Endothelial cell of umbilical vein (primary cell): ENCODE measurements around the gene IL4R. TPM values are rescaled to one million over a fixed set of nuclear protein-coding genes. Genes with fewer than 3 reads are reported as not detected.

Source experiments
- BruUV-seq: library from RNA; stranded (reverse); fragments of 400-500 nt; replicated peaks from 2 replicates; lab custom pipeline; 2021; lab: Mats Ljungman, UMichigan
- CTCF ChIA-PET: fragments of 300-600, 350-600 bp; sonication (Branson Sonifier 250); formaldehyde crosslinking; loops from one replicate; lab custom pipeline; 2021; ENCODE audit warnings: antibody characterized with exemption, inconsistent platforms; lab: Charles Lee
- POLR2A ChIA-PET: fragments of 300-600, 350-600 bp; sonication (Branson Sonifier 250); formaldehyde crosslinking; loops from one replicate; lab custom pipeline; 2021; ENCODE audit warnings: antibody characterized with exemption, inconsistent platforms; lab: Charles Lee
- DNase-seq: peaks from one replicate; pipeline ENCODE4 v3.0.0-alpha.2; 2011; ENCODE audit warnings: low read depth, low spot score
- FAIRE-seq: peaks from 2 replicates; lab custom pipeline; 2011; peaks lifted over from hg19 to GRCh38; lab: Jason Lieb, UNC
- H2AFZ ChIP-seq: 2 replicates; pipeline ENCODE4 v1.6.0; 2012; ENCODE audit warnings: low read depth, low read length, control low read depth, inconsistent platforms
- H3K27ac ChIP-seq: 2 replicates; pipeline ENCODE4 v1.5.1; 2011; ENCODE audit warnings: low read depth, mild to moderate bottlenecking, control low read depth, low read length, moderate library complexity; ENCODE audit not compliant: insufficient read depth
- H3K27me3 ChIP-seq, 2 experiments: 2 replicates each; pipeline versions ENCODE4 v1.6.0 to v1.6.1; 2011; ENCODE audit warnings: low read length in 2 of 2, mixed read lengths in 1 of 2; ENCODE audit not compliant: control insufficient read depth in 2 of 2, insufficient read depth in 2 of 2
- H3K36me3 ChIP-seq, 2 experiments: 2 replicates in 1 of 2; 3 replicates in 1 of 2; pipeline ENCODE4 v1.5.1; 2011; ENCODE audit warnings: low read length in 2 of 2, mild to moderate bottlenecking in 1 of 2, moderate library complexity in 1 of 2; ENCODE audit not compliant: control insufficient read depth in 2 of 2, insufficient read depth in 2 of 2; ENCODE audit errors: extremely low read depth in 1 of 2
- H3K4me1 ChIP-seq: 3 replicates; pipeline ENCODE4 v1.5.1; 2011; ENCODE audit warnings: mild to moderate bottlenecking, low read length; ENCODE audit not compliant: control insufficient read depth, insufficient read depth; ENCODE audit errors: extremely low read depth
- H3K4me2 ChIP-seq: 2 replicates; pipeline ENCODE4 v1.6.1; 2011; ENCODE audit warnings: low read length, control low read depth, mixed read lengths; ENCODE audit not compliant: insufficient read depth
- H3K4me3 ChIP-seq, 3 experiments: fragments of 200-600 bp in 1 of 3; sonication (generic), shearing (Covaris generic) in 1 of 3; replicated peaks in 1 of 3; 2 replicates each; pipeline ENCODE4 v1.5.1; 2011 to 2016; ENCODE audit warnings: control low read depth in 3 of 3, low read length in 3 of 3, mild to moderate bottlenecking in 2 of 3, inconsistent platforms in 1 of 3, low read depth in 1 of 3, moderate library complexity in 1 of 3; ENCODE audit not compliant: insufficient read depth in 1 of 3
- H3K79me2 ChIP-seq: 2 replicates; pipeline ENCODE4 v1.6.0; 2012; ENCODE audit warnings: low read length, inconsistent platforms; ENCODE audit not compliant: control insufficient read depth, insufficient read depth
- H3K9ac ChIP-seq: replicated peaks from 2 replicates; pipeline ENCODE3; 2011; ENCODE audit warnings: low read length, control low read depth; ENCODE audit not compliant: insufficient read depth; ENCODE audit errors: extremely low read depth
- H3K9me1 ChIP-seq: replicated peaks from 3 replicates; pipeline ENCODE4 v1.6.0; 2011; ENCODE audit warnings: mild to moderate bottlenecking, low read length; ENCODE audit not compliant: control insufficient read depth, insufficient read depth; ENCODE audit errors: extremely low read depth
- H3K9me3 ChIP-seq: replicated peaks from 2 replicates; pipeline ENCODE4 v1.5.1; 2012; ENCODE audit warnings: low read length, inconsistent platforms; ENCODE audit not compliant: control insufficient read depth, insufficient read depth
- H4K20me1 ChIP-seq: replicated peaks from 2 replicates; pipeline ENCODE3; 2011; ENCODE audit warnings: mild to moderate bottlenecking, low read length; ENCODE audit not compliant: control insufficient read depth, insufficient read depth; ENCODE audit errors: extremely low read depth
- CTCF ChIP-seq, 2 donors: IDR thresholded peaks; 1 replicate in 1 of 2; 2 replicates in 1 of 2; pipeline ENCODE4 v1.5.1; 2011; ENCODE audit warnings: low read length in 2 of 2, mild to moderate bottlenecking in 2 of 2, moderate library complexity in 2 of 2, control low read depth in 1 of 2, inconsistent platforms in 1 of 2, low read depth in 1 of 2; ENCODE audit not compliant: insufficient read depth in 1 of 2; ENCODE audit errors: extremely low read depth in 1 of 2
- EZH2 ChIP-seq: IDR thresholded peaks from 2 replicates; pipeline ENCODE4 v1.6.1; 2012; ENCODE audit warnings: borderline replicate concordance, low read depth, mild to moderate bottlenecking, moderate library complexity, low read length, inconsistent platforms; ENCODE audit not compliant: severe bottlenecking
- FOS ChIP-seq: IDR thresholded peaks from 2 replicates; pipeline ENCODE4 v1.6.1; 2011; ENCODE audit warnings: mild to moderate bottlenecking, low read length, moderate library complexity, borderline replicate concordance; ENCODE audit not compliant: insufficient read depth
- GATA2 ChIP-seq: IDR thresholded peaks from 2 replicates; pipeline ENCODE4 v1.7.0; 2011; ENCODE audit warnings: low read depth, mild to moderate bottlenecking, moderate library complexity, mixed read lengths, low read length; ENCODE audit not compliant: insufficient read length, insufficient read depth
- JUN ChIP-seq: IDR thresholded peaks from 2 replicates; pipeline ENCODE4 v1.6.1; 2011; ENCODE audit warnings: borderline replicate concordance, low read depth; ENCODE audit not compliant: insufficient read length, insufficient read depth
- MAX ChIP-seq: IDR thresholded peaks from 2 replicates; pipeline ENCODE4 v1.6.1; 2011; ENCODE audit not compliant: insufficient read depth, insufficient read length
- MYC ChIP-seq: IDR thresholded peaks from one replicate; pipeline ENCODE4 v1.6.1; 2011; ENCODE audit warnings: mild to moderate bottlenecking, low read depth, low read length
- POLR2A ChIP-seq: IDR thresholded peaks from 2 replicates; pipeline ENCODE4 v1.6.1; 2012; ENCODE audit warnings: low read depth, mild to moderate bottlenecking, control low read depth, low read length
- POLR2AphosphoS5 ChIP-seq: IDR thresholded peaks from 2 replicates; pipeline ENCODE4 v1.6.1; 2012; ENCODE audit warnings: low read depth, mild to moderate bottlenecking, control low read depth, low read length, moderate library complexity; ENCODE audit not compliant: insufficient read depth
- dilution Hi-C: fragments of 300-500 bp; cut with MboI; formaldehyde crosslinking; loops from one replicate; pipeline ENCODE4 v1.15.0; 2019; ENCODE audit warnings: low sequenced_read_pairs; ENCODE audit not compliant: extremely low pct_ligation_motif_present
- intact Hi-C: fragments of 100-400 bp; cut with micrococcal nuclease; formaldehyde crosslinking; loops from one replicate; pipeline ENCODE4 v1.10.0; 2022
- polyA plus RNA-seq, 4 experiments: library from polyadenylated mRNA; depleted of rRNA in 3 of 4; stranded (reverse) in 3 of 4; unstranded in 1 of 4; fragments of >200 nt; gene quantifications; 2 replicates each; pipeline versions ENCODE4 v1.2.1 to v1.2.3, GENCODE V29; 2011 to 2012; ENCODE audit warnings: missing spikeins in 1 of 4
- total RNA-seq: library from RNA; stranded (reverse); gene quantifications from 2 replicates; pipeline ENCODE4 v1.2.3, GENCODE V29; 2021

IL4R gene
- total and polyA plus RNA-seq, 2 donors (not counting 3 experiments of a cell fraction or from before 2014, with no cell fraction given): 138 to 139 TPM

- FAIRE-seq (no peak), DNase-seq (no peak)
- no peaks in the 10 kb centered on the region for H3K36me3 ChIP-seq
- no peaks in the 10 kb centered on the region for H3K79me2 ChIP-seq
- no peak overlapping the region for H3K4me3 ChIP-seq
- peaks cover 6% of the 10 kb centered on the region for H3K4me1 ChIP-seq
- no peak overlapping the region for H3K9ac ChIP-seq
- dilution Hi-C loops (no loop called here), intact Hi-C loops (no loop called here)
- BruUV-seq: no TSS peak
- no peaks in the 10 kb centered on the region for H3K9me3 ChIP-seq
- H2AFZ ChIP-seq: no peak overlapping the region
- CTCF ChIA-PET: interaction anchor here (1.3 kb wide), 1 partner anchor 14 kb away, joined by 3 read pairs; no protein-coding TSS in a partner anchor
- POLR2A ChIA-PET: no interaction called here
- TF ChIP-seq FOS: no peak
- no peak for TF ChIP-seq MYC
- no peak for TF ChIP-seq MAX
- no peak for TF ChIP-seq EZH2
- H4K20me1 ChIP-seq: no peaks in the 10 kb centered on the region
- no peaks in the 10 kb centered on the region for H3K27me3 ChIP-seq
- H3K27ac ChIP-seq: no peak overlapping the region
- no peak overlapping the region for H3K4me2 ChIP-seq
- no peaks in the 10 kb centered on the region for H3K9me1 ChIP-seq
Measured at GRCh38 chr16:27291722-27292240, 22.0 kb upstream of the IL4R start.

- no peak for FAIRE-seq
- TF ChIP-seq POLR2AphosphoS5 (no peak), JUN (no peak), EZH2 (no peak), MAX (no peak), CTCF (IDR thresholded peaks at IDR 0.05; ENCODE audit: extremely low read depth in 1 of 2, insufficient read depth in 1 of 2, low read depth in 1 of 2, low read length in 2 of 2) (no peak), GATA2 (no peak), MYC (no peak), POLR2A (no peak), FOS (no peak)
Measured at GRCh38 chr16:27293343-27293742, 20.4 kb upstream of the IL4R start.

More at GRCh38 chr16:27293343-27293742, 20.4 kb upstream of the IL4R start:
- dilution Hi-C loops (no loop called here), intact Hi-C loops (no loop called here)
- Histone ChIP-seq H2AFZ (no peak overlapping the region), H3K4me3 (no peak overlapping the region), H3K9ac (no peak overlapping the region), H3K4me2 (no peak overlapping the region), H3K4me1 (no peaks in the 10 kb centered on the region), H3K9me3 (no peaks in the 10 kb centered on the region), H3K79me2 (no peaks in the 10 kb centered on the region), H4K20me1 (no peaks in the 10 kb centered on the region), H3K9me1 (no peaks in the 10 kb centered on the region), H3K27me3 (no peaks in the 10 kb centered on the region), H3K36me3 (no peaks in the 10 kb centered on the region), H3K27ac (no peak overlapping the region)
- CTCF ChIA-PET: no interaction called here
- POLR2A ChIA-PET: no interaction called here
- no TSS peak for BruUV-seq
- no peak for DNase-seq
